Karpas-422 (cell line): ENCODE results near the gene ITGB2. TPM values are rescaled to one million over a fixed set of nuclear protein-coding genes. Genes with fewer than 3 reads are reported as not detected.

Source experiments
- DNase-seq: peaks from one replicate; pipeline ENCODE4 v3.0.0-alpha.2; 2015
- H2AFZ ChIP-seq: fragments of 200-600 bp; sonication (generic); 2 replicates; pipeline ENCODE4 v1.6.1; 2014; ENCODE audit warnings: antibody characterized with exemption, low read length, mixed read lengths
- H3K27ac ChIP-seq: fragments of 200-600 bp; sonication (generic); 2 replicates; pipeline ENCODE4 v1.5.1; 2014; ENCODE audit warnings: mild to moderate bottlenecking, low read length, moderate library complexity
- H3K27me3 ChIP-seq: fragments of 200-600 bp; sonication (generic); 2 replicates; pipeline ENCODE4 v1.6.1; 2014; ENCODE audit warnings: low read length, mixed read lengths
- H3K36me3 ChIP-seq: fragments of 200-600 bp; sonication (generic); 2 replicates; pipeline ENCODE4 v1.6.1; 2014; ENCODE audit warnings: low read length, mixed read lengths; ENCODE audit not compliant: insufficient read depth
- H3K4me1 ChIP-seq: fragments of 200-600 bp; sonication (generic); 2 replicates; pipeline ENCODE4 v1.6.1; 2014; ENCODE audit warnings: mild to moderate bottlenecking, low read length, mixed read lengths
- H3K4me2 ChIP-seq: fragments of 200-600 bp; sonication (generic); 2 replicates; pipeline ENCODE4 v1.6.1; 2014; ENCODE audit warnings: low read length, low read depth, mild to moderate bottlenecking; ENCODE audit not compliant: poor library complexity, severe bottlenecking
- H3K4me3 ChIP-seq: fragments of 200-600 bp; sonication (generic); 2 replicates; pipeline ENCODE4 v1.5.1; 2014; ENCODE audit warnings: mild to moderate bottlenecking, antibody characterized with exemption, low read length, mixed read lengths
- H3K79me2 ChIP-seq: fragments of 200-600 bp; sonication (generic); 2 replicates; pipeline ENCODE4 v1.6.1; 2014; ENCODE audit warnings: mild to moderate bottlenecking, low read length, mixed read lengths
- H3K9ac ChIP-seq: fragments of 200-600 bp; sonication (generic); 2 replicates; pipeline ENCODE4 v1.6.0; 2014; ENCODE audit warnings: low read length
- H3K9me2 ChIP-seq: fragments of 200-600 bp; sonication (generic), shearing (Covaris generic); replicated peaks from 2 replicates; pipeline ENCODE4 v1.6.0; 2014; ENCODE audit warnings: mild to moderate bottlenecking, low read length, moderate library complexity; ENCODE audit not compliant: insufficient read depth
- H3K9me3 ChIP-seq: fragments of 300-700, 200-600 bp; sonication (generic); 2 replicates; pipeline ENCODE4 v1.6.1; 2014; ENCODE audit warnings: low read length, mixed read lengths
- H4K20me1 ChIP-seq: fragments of 200-600 bp; sonication (generic); 2 replicates; pipeline ENCODE4 v1.6.1; 2014; ENCODE audit warnings: mild to moderate bottlenecking, antibody characterized with exemption, low read length, low read depth; ENCODE audit not compliant: insufficient read depth
- total RNA-seq: library from RNA; depleted of rRNA; stranded (reverse); fragments of >200 nt; shearing (Covaris generic); gene quantifications from 2 replicates; pipeline ENCODE4 v1.2.3, GENCODE V29; 2014; ENCODE audit warnings: low replicate concordance

Gene ITGB2
- total RNA-seq, 1 experiment from 2014 or later: 252 TPM

GRCh38 chr21:44946254-44947041 is 25.7 kb upstream of the ITGB2 start:
- Histone ChIP-seq H2AFZ (no peak overlapping the region), H3K27ac (no peak overlapping the region), H3K36me3 (peaks cover 16% of the 10 kb centered on the region; the same call in 1 of the 2 replicates), H3K9me2 (no peaks in the 10 kb centered on the region), H3K4me1 (peaks cover 10% of the 10 kb centered on the region), H3K9ac (no peak overlapping the region), H3K27me3 (no peaks in the 10 kb centered on the region), H4K20me1 (peaks cover 67% of the 10 kb centered on the region), H3K79me2 (peaks cover 97% of the 10 kb centered on the region), H3K4me2 (no peak overlapping the region), H3K4me3 (no peak overlapping the region), H3K9me3 (no peaks in the 10 kb centered on the region)
- no peak for DNase-seq

DNA sequence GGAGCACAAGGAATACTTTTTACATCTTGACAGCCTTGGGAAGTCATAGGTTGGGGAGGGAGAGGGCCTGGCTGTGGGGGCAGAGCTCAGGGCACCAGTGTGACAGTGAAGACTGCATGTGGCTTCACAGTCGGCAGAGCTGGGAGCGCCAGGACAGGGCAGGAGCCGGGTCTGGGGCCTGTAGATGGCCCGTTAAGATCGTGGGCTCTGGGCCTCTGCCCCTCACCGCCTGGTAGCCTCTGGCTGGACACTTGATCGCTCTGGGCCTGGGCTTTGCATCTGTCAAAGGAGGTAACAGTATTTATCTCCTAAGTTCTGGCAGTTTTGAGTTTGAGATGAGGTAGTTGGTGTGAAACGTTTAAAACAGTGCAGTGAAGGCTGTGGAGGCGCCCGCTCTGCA is 23.9 kb upstream of the ITGB2 start:
- Histone ChIP-seq H3K79me2 (peaks cover 96% of the 10 kb centered on the region), H3K4me2 (no peak overlapping the region), H3K4me1 (peaks cover 18% of the 10 kb centered on the region), H4K20me1 (peaks cover 58% of the 10 kb centered on the region), H2AFZ (no peak overlapping the region), H3K9ac (no peak overlapping the region), H3K27ac (no peak overlapping the region), H3K9me2 (no peaks in the 10 kb centered on the region), H3K36me3 (peaks cover 17% of the 10 kb centered on the region; the same call in 1 of the 2 replicates), H3K4me3 (no peak overlapping the region), H3K27me3 (no peaks in the 10 kb centered on the region), H3K9me3 (no peaks in the 10 kb centered on the region)
- no peak for DNase-seq

DNA sequence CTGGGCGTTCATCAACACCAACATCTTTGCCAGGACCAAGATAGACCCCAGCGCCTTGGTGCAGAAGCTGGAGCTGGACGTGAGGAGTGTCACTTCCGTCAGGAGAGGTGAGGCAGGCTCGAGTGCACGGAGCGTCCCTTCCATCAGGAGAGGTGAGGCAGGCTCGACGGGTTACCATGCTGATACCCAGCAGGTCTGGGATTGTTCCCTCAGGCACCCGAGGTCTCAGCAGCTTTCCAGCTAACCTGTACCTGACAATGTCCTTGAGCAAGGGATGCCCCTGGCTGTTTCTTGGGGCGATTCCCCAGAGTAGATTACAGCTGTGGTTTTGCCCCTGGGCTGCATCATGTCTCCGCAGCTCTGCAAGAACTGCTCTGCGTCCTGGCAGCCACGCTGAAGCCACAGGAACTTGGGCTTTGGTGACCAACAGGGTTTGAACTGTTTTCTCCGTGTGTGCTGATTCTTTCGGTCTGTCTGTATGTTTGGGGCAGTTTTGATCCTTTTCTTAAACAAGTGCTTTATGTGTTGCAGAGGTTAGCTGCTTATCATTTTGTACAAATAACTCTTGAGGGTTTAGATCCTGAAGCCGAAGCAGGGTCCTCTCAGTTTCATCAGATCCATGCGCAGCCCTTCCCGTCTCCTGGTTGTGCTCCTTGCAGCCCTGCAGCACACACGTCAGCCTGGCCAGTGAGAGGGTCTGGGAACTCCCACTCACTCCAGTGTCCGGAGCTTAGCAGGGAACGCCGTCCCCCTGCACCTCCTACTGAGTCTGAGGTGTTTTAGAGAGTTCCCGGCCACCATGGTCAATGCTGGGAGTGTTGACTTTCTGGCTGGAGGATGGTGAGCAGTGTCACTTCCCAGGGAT is 23.2 kb upstream of the ITGB2 start:
- no peak for DNase-seq
- Histone ChIP-seq H3K9me3 (no peaks in the 10 kb centered on the region), H3K79me2 (peaks cover 95% of the 10 kb centered on the region), H3K4me1 (peaks cover 25% of the 10 kb centered on the region), H2AFZ (no peak overlapping the region), H3K9ac (no peak overlapping the region), H3K27me3 (no peaks in the 10 kb centered on the region), H4K20me1 (peaks cover 52% of the 10 kb centered on the region), H3K4me2 (no peak overlapping the region), H3K9me2 (no peaks in the 10 kb centered on the region), H3K4me3 (no peak overlapping the region), H3K36me3 (peaks cover 17% of the 10 kb centered on the region; the same call in 1 of the 2 replicates), H3K27ac (no peak overlapping the region)

DNA sequence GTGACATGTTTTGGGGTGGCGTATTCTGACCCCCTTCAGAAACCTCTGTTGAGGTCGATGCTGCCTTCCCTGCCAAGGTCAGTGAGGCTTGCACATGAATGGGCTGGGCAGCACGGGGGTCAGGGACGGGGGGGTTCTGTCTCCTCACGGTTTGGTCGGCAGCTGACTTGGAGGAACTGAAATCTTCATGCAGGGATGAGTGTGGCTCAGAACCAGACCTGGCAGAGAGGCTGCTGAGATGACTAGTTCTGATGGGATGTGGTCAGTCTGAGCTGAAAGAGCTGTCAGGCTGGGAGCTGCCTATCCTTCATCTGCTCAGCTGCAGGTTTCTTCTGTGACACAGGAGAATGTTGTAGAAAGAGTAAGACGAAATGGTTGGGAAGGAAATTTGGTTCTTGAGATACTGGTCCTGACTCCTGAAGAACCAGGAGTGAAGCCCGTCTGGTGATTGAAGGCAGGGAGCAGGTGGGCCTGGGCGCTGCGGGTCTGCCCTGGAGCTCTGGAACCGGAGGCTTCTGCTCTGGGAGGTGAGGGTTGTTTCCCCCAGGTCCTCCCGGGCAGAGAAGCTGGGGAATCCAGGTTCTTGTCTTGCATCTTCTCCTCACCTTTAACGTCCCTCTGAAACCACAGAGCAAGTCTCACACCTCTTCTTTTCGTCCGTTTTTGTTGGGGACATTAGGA is 22.4 kb upstream of the ITGB2 start:
- Histone ChIP-seq H3K9me2 (no peaks in the 10 kb centered on the region), H3K4me1 (peaks cover 31% of the 10 kb centered on the region), H3K9ac (no peak overlapping the region), H3K27me3 (no peaks in the 10 kb centered on the region), H3K9me3 (no peaks in the 10 kb centered on the region), H3K79me2 (peaks cover 88% of the 10 kb centered on the region), H2AFZ (no peak overlapping the region), H3K36me3 (peaks cover 17% of the 10 kb centered on the region; the same call in 1 of the 2 replicates), H3K27ac (no peak overlapping the region), H3K4me3 (no peak overlapping the region), H3K4me2 (no peak overlapping the region), H4K20me1 (peaks cover 46% of the 10 kb centered on the region)
- no peak for DNase-seq

GRCh38 chr21:44942566-44942965 is 21.9 kb upstream of the ITGB2 start:
- no peak overlapping the region for H3K27ac ChIP-seq
- peaks cover 31% of the 10 kb centered on the region for H3K4me1 ChIP-seq
- H3K9ac ChIP-seq: no peak overlapping the region
- H4K20me1 ChIP-seq: peaks cover 41% of the 10 kb centered on the region
- H3K9me2 ChIP-seq: no peaks in the 10 kb centered on the region
- H3K9me3 ChIP-seq: no peaks in the 10 kb centered on the region
- no peak overlapping the region for H3K4me2 ChIP-seq
- no peaks in the 10 kb centered on the region for H3K27me3 ChIP-seq
- H3K4me3 ChIP-seq: no peak overlapping the region
- H3K79me2 ChIP-seq: peaks cover 82% of the 10 kb centered on the region
- no peak for DNase-seq
- no peak overlapping the region for H2AFZ ChIP-seq
- peaks cover 17% of the 10 kb centered on the region; the same call in 1 of the 2 replicates for H3K36me3 ChIP-seq

- Histone ChIP-seq H2AFZ (no peak overlapping the region), H3K9ac (peak overlapping the region; percentile 95)
Measured at GRCh38 chr21:44941567-44941966, 20.9 kb upstream of the ITGB2 start.

DNA sequence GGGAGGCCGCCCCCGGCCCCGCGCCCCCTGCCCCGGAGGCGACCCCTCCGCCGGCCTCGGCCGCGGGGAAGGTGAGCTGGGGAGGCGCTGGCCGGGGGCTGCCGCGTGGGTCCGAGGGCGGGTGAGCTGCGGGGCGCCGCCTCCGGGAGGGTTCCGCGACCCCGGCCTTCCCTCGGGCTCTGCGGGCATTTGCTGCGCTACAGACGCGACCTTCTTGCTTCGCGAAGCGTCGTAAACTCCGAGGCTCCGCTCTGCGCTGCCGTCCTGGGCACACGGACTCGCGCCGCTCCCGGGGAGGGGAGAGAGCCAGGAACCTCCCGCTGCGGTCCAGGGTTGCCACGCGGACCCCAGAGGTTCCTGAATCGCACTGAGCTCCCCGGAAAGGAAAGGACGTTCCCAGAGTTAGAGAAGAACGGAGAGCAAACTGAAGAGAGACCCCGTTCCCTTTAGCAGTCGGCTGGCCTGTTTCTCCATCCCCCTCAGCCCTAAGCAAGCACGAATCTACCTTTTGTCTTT is 19.5 kb upstream of the ITGB2 start:
- Histone ChIP-seq H3K36me3 (peaks cover 15% of the 10 kb centered on the region; the same call in 1 of the 2 replicates), H3K4me3 (peak overlapping the region; percentile 99), H3K9ac (peak overlapping the region; percentile 95), H3K4me1 (peaks cover 37% of the 10 kb centered on the region), H3K27me3 (no peaks in the 10 kb centered on the region), H4K20me1 (peaks cover 26% of the 10 kb centered on the region), H3K27ac (peak overlapping the region; percentile 1; the same call in 1 of the 2 replicates), H3K9me2 (no peaks in the 10 kb centered on the region), H2AFZ (0 out of 2 replicates have a peak overlapping the region, but pooled peaks have one; percentile 53), H3K4me2 (peak overlapping the region; percentile 95), H3K79me2 (peaks cover 58% of the 10 kb centered on the region), H3K9me3 (no peaks in the 10 kb centered on the region)
- peak; percentile 72 for DNase-seq

More at GRCh38 chr21:44941567-44941966, 20.9 kb upstream of the ITGB2 start:
- Histone ChIP-seq H3K9me3 (no peaks in the 10 kb centered on the region), H4K20me1 (peaks cover 35% of the 10 kb centered on the region), H3K36me3 (peaks cover 17% of the 10 kb centered on the region; the same call in 1 of the 2 replicates), H3K79me2 (peaks cover 72% of the 10 kb centered on the region), H3K27me3 (no peaks in the 10 kb centered on the region), H3K4me2 (peak overlapping the region; percentile 95), H3K27ac (no peak overlapping the region), H3K4me3 (peak overlapping the region; percentile 99), H3K4me1 (peaks cover 31% of the 10 kb centered on the region), H3K9me2 (no peaks in the 10 kb centered on the region)
- no peak for DNase-seq
